MM.1S (cell line): Measurements from ENCODE around the gene ARHGAP26.
"Not testable (repeated sequence)": the region's sequence is repeated elsewhere in the genome, so short reads cannot be mapped to it uniquely, and the experiment has no call there.

Experiments
- CTCF ChIP-seq: fragments of 300-600 bp; sonication (generic); IDR thresholded peaks from 2 replicates; pipeline ENCODE4 v1.5.1; 2016; ENCODE audit warnings: antibody characterized with exemption, low read length, mixed read lengths
- EZH2 ChIP-seq: fragments of 300-600 bp; sonication (generic); optimal IDR thresholded peaks from 2 replicates; pipeline ENCODE3; 2017; ENCODE audit warnings: low read depth, mild to moderate bottlenecking, antibody characterized with exemption, low read length, mixed read lengths
- EZH2phosphoT487 ChIP-seq: fragments of 300-600 bp; sonication (generic); IDR thresholded peaks from 2 replicates; pipeline ENCODE4 v1.6.1; 2018; ENCODE audit warnings: antibody characterized with exemption, low read length

DNA sequence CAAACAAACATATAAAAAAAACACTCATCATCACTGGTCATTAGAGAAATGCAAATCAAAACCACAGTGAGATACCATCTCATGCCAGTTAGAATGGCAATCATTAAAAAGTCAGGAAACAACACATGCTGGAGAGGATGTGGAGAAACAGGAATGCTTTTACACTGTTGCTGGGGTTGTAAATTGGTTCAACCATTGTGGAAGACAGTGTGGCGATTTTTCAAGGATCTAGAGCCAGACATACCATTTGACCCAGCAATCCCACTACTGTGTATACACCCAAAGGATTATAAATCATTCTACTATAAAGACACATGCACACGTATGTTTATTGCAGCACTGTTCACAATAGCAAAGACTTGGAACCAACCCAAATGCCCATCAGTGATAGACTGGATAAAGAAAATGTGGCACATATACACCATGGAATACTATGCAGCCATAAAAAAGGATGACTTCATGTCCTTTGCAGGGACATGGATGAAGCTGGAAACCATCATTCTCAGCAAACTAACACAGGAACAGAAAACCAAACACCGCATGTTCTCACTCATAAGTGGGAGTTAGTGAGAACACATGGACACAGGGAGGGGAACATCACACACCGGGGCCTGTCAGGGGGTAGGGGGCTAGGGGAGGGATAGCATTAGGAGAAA, 433.3 kb downstream of the ARHGAP26 start:
- not testable (repeated sequence) for TF ChIP-seq EZH2phosphoT487, CTCF, EZH2
